Glutamatergic neuron (in vitro differentiated cells): ENCODE data around the gene CREB5. TPM values are rescaled to one million over a fixed set of nuclear protein-coding genes. Genes with fewer than 3 reads are reported as not detected.
"Not testable (repeated sequence)": the region's sequence is repeated elsewhere in the genome, so short reads cannot be mapped to it uniquely, and the experiment has no call there.

Experiments
- DNase-seq: peaks from one replicate; pipeline ENCODE4 v3.0.0; 2022
- H3K27ac Mint-ChIP-seq: one replicate; pipeline ENCODE4 v1.8.0; 2020; ENCODE audit warnings: mild to moderate bottlenecking, mixed read lengths, inconsistent platforms; ENCODE audit not compliant: unreplicated experiment
- H3K27me3 Mint-ChIP-seq: one replicate; pipeline ENCODE4 v1.8.0; 2020; ENCODE audit warnings: mild to moderate bottlenecking, moderate library complexity, mixed read lengths, inconsistent platforms; ENCODE audit not compliant: unreplicated experiment
- H3K36me3 Mint-ChIP-seq: one replicate; pipeline ENCODE4 v1.8.0; 2020; ENCODE audit warnings: mild to moderate bottlenecking, mixed read lengths, inconsistent platforms; ENCODE audit not compliant: unreplicated experiment
- H3K4me1 Mint-ChIP-seq: one replicate; pipeline ENCODE4 v1.8.0; 2020; ENCODE audit warnings: mild to moderate bottlenecking, low read depth, mixed read lengths, inconsistent platforms; ENCODE audit not compliant: unreplicated experiment
- H3K4me3 Mint-ChIP-seq: one replicate; pipeline ENCODE4 v1.8.0; 2020; ENCODE audit warnings: mild to moderate bottlenecking, mixed read lengths, inconsistent platforms; ENCODE audit not compliant: unreplicated experiment
- H3K9me3 Mint-ChIP-seq: one replicate; pipeline ENCODE4 v1.8.0; 2020; ENCODE audit warnings: mild to moderate bottlenecking, moderate library complexity, mixed read lengths, inconsistent platforms; ENCODE audit not compliant: unreplicated experiment
- total RNA-seq: library from RNA; stranded (reverse); fragmentation: NEBNext Ultra II Directional; extraction: Animal tissue kit (Norgen Biotek cat#: 25700); gene quantifications from one replicate; pipeline ENCODE4 v1.2.1, GENCODE V29; 2021; ENCODE audit not compliant: unreplicated experiment
- TF ChIP-seq, protein P1 (sequence below): fragments of 200-600 bp; sonication (generic); IDR thresholded peaks from one replicate; pipeline ENCODE4 v1.5.0; 2021; ENCODE audit not compliant: partially characterized antibody, unreplicated experiment

The CREB5 gene
- total RNA-seq, 1 donor from 2014 or later = 50.4 TPM

DNA sequence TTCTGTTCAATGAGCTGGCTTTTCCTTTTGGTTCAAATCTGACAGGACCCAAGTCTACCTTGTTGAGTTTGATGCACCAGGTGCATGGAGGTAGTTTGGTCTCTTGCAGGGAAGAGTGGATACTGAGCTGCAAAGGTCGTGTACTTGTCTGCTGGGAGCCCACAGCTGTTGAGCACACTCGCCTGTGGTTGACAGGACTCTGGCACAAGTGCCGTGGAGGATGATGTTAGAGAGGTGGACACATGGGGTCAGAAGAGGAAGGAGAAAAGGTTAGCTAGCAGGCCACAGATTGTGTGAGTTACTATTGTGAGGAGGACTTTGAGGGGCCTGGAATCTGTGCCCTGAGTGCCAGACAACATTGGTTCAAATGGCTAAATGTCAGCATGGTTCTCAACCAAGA is 197.3 kb downstream of the CREB5 start:
- peaks cover 2% of the 10 kb centered on the region for H3K4me1 Mint-ChIP-seq
- no peaks in the 10 kb centered on the region for H3K36me3 Mint-ChIP-seq
- no peak for DNase-seq
- H3K27ac Mint-ChIP-seq = no peak overlapping the region
- peaks cover 3% of the 10 kb centered on the region for H3K9me3 Mint-ChIP-seq
- no peak overlapping the region for H3K4me3 Mint-ChIP-seq
- peaks cover 3% of the 10 kb centered on the region for H3K27me3 Mint-ChIP-seq
- TF ChIP-seq, protein P1, sequence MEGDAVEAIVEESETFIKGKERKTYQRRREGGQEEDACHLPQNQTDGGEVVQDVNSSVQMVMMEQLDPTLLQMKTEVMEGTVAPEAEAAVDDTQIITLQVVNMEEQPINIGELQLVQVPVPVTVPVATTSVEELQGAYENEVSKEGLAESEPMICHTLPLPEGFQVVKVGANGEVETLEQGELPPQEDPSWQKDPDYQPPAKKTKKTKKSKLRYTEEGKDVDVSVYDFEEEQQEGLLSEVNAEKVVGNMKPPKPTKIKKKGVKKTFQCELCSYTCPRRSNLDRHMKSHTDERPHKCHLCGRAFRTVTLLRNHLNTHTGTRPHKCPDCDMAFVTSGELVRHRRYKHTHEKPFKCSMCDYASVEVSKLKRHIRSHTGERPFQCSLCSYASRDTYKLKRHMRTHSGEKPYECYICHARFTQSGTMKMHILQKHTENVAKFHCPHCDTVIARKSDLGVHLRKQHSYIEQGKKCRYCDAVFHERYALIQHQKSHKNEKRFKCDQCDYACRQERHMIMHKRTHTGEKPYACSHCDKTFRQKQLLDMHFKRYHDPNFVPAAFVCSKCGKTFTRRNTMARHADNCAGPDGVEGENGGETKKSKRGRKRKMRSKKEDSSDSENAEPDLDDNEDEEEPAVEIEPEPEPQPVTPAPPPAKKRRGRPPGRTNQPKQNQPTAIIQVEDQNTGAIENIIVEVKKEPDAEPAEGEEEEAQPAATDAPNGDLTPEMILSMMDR = no peak

DNA sequence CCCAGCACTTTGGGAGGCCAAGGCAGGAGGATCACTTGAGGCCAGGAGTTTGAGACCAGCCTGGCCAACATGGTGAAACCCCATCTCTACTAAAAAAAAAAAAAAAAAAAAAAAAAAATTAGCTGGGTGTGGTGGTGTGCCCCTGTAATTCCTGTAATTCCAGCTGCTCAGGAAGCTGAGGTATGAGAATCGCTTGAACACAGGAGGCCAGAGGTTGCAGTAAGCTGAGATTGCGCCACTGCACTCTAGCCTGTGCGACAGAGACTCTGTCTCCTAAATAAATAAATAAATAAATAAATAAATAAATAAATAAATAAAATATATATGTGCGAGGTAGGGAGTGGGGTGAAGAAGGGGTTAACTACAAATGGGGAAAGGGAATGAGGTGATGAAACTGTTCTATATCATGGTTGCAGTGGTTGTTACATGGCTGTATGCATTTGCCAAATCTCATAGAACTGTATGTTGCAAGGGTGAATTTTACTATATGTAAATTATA is 199.1 kb downstream of the CREB5 start:
- not testable (repeated sequence) for H3K9me3 Mint-ChIP-seq, H3K36me3 Mint-ChIP-seq, H3K27ac Mint-ChIP-seq, H3K4me1 Mint-ChIP-seq, H3K4me3 Mint-ChIP-seq, H3K27me3 Mint-ChIP-seq, DNase-seq

DNA sequence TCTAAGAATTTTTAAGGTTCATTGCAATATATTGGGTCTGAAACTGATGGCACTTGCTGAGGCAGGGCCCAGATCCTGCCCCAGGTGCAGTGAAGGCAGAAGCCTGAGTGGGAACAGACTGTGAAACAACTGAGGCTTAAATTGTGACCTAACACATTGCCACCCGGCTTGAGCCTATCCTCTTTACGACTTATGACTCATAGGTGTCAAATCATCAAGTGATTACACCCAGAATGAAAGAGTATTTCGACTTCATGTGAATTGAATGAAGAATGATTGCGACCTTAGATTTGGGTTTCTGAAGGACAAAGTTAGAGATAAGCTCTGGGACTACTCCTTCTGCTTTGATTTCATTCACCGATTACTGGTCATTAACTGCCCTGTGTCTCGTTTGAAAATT is 200.9 kb downstream of the CREB5 start:
- H3K27me3 Mint-ChIP-seq = peaks cover 3% of the 10 kb centered on the region
- no peak overlapping the region for H3K4me3 Mint-ChIP-seq
- H3K9me3 Mint-ChIP-seq = no peaks in the 10 kb centered on the region
- H3K4me1 Mint-ChIP-seq = no peaks in the 10 kb centered on the region
- DNase-seq = no peak
- H3K27ac Mint-ChIP-seq = no peak overlapping the region
- TF ChIP-seq, protein P1 = no peak
- no peaks in the 10 kb centered on the region for H3K36me3 Mint-ChIP-seq

DNA sequence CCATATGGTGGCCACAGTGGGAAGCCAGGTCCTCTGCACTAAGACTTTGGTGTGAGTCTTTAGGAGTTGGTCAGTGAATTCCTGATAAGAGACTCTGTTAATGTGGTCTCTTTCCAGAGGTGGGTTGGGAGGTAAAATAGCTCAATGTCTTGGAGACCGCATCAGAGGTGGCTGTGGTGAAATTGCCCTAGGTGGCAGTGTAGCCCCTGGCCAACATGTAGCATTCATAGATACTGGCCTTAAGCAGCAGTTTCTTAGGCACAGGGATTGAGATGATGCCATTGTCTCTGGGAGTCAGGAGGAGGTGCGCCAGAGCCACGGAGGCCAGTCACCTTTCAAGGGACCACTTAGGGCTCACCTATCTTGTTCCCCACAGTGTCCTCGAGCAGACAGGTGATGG is 202.8 kb downstream of the CREB5 start:
- no peaks in the 10 kb centered on the region for H3K36me3 Mint-ChIP-seq
- DNase-seq = no peak
- H3K9me3 Mint-ChIP-seq = no peaks in the 10 kb centered on the region
- no peaks in the 10 kb centered on the region for H3K4me1 Mint-ChIP-seq
- no peak overlapping the region for H3K4me3 Mint-ChIP-seq
- no peak overlapping the region for H3K27ac Mint-ChIP-seq
- H3K27me3 Mint-ChIP-seq = peaks cover 3% of the 10 kb centered on the region
- TF ChIP-seq, protein P1 = no peak

DNA sequence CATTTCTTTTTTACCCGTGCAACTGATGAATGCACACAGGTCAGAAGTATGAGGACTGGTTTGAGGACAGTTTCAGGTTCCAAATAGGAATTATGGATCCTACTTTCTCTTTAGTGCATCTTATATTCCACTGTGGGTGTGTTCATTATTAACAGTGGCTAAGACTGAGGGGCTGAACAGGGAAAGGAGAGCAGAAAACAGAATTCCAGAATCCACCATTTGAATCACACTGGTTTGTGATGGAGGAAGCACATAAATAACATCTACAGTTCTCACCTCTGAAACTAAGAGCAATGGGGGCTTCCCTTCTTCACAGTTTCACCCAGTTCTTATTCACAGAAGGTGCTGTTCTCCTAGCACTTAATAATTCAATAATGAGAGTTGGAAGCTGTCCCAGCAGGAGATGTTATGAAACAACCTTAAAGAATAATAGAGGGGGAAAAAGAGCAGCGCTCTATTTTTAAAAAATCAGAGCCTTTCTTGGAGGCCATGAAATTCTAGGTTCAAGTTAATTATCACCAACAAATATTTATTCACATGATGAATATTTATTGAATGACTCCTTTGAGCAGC is 205.1 kb downstream of the CREB5 start:
- Mint-ChIP-seq H3K9me3 (no peaks in the 10 kb centered on the region), H3K4me1 (no peaks in the 10 kb centered on the region), H3K27ac (no peak overlapping the region), H3K4me3 (no peak overlapping the region), H3K36me3 (no peaks in the 10 kb centered on the region), H3K27me3 (no peaks in the 10 kb centered on the region)
- no peak for DNase-seq
- TF ChIP-seq, protein P1 = no peak
